Astrocyte (in vitro differentiated cells and primary cell): Measurements from ENCODE around the gene PGGHG.

Experiments used
- CTCF ChIP-seq: IDR thresholded peaks from 2 replicates; pipeline ENCODE4 v1.5.1; 2011; ENCODE audit warnings: low read depth, mild to moderate bottlenecking, inconsistent platforms, low read length, moderate library complexity; ENCODE audit not compliant: insufficient read depth
- EZH2 ChIP-seq: IDR thresholded peaks from 2 replicates; pipeline ENCODE4 v1.6.1; 2012; ENCODE audit warnings: mild to moderate bottlenecking, low read length, inconsistent platforms; ENCODE audit not compliant: insufficient read depth

- TF ChIP-seq CTCF (no peak), EZH2 (no peak)
These were observed 1.0 kb downstream of the PGGHG start for GRCh38 chr11:289712-290620.
